HUDEP-2 (cell line): ENCODE measurements around the gene ZSWIM1.
A peak's percentile ranks its signal among the peaks of the same experiment; 100 is the strongest.

ENCODE experiments used
- DNase-seq, 76 experiments: peaks; one replicate each; lab custom pipeline; 2025; ENCODE audit not compliant: unreplicated experiment in 76 of 76; lab: John Stamatoyannopoulos, UW

The ZSWIM1 gene

DNA sequence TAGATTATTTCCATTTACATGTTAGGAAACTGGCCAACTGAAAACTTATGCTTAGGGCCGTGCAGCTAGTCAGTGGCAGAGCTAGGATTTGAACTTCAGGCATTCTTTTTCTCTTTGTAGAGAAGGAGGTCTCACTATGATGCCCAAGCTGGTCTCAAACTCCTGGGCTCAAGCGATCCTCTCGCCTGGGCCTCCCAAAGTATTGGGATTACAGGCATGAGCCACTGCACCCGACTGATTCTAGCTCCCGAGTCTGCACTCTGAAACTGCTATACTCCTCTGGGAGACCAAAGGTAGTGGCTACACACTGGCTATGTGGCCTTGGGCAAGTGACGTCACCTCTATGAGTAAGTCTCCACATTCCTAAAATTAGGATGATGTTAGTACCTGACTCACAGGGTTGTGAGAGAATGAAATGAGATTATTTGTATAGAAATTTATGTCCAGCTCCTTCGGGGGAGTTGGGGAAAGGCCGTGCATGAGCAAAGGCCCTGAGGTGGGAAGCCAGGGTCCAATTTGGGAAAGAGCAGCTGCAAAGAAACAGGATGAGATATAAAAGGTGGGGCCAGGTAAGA lies 24.6 kb downstream of the ZSWIM1 start:
- no peak for DNase-seq

DNA sequence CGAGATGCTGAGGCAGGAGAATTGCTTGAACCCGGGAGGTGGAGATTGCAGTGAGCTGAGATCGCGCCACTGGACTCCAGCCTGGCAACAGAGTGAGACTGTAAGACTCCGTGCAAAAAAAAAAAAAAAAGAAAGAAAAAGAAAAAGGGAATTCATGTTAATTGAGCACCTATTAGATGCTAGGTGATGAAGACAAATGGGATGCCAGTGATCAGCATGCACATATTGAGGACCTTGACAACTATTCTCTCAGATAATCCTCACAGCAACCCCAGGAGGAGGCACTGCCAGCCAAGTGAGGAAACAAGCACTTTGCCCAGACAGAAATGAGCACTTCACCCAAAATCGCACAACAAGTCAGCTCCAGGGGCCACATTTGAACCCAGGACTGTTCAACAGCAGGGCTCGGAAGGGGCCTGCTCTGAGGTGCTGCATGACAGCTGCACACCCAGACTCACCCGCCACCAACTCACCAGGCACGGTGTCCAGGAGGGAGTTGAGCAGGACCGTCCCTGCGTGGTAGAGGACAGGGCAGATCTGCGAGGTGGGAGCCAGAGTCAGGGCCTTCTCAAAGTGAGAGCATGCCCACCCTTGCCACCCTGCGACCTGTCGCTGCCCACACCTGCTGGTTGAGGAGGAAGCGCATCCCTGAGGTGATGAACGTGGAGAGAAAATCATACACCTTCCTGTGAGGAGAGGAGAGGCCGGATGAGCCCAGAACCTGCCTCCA lies 26.4 kb downstream of the ZSWIM1 start:
- DNase-seq, result no peak

- DNase-seq, result no peak
Observed at GRCh38 chr20:45908084-45908483, 27.1 kb downstream of the ZSWIM1 start.

DNA sequence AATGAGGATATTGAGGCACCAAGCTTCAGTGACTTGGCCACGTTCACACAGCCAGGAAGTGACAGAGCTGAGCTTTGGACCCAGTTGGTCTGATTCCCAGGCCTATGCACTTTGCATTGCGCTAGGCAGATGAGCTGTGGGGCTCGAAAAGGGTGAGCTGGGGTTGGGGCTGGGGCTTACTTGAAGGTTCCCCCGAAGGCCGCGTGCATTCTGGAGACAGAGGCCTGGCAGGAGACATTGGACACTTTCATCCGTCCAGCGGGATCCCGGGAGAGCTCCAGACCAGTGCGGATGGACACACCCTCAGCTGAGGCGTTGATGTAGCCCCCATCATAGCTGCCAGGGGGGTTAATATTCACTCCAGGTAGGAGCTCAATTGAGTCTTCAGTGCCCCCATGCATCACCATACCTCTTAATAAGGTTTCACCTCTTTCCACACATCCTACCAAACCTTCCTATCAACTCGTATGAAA lies 28.3 kb downstream of the ZSWIM1 start:
- no peak for DNase-seq

GRCh38 chr20:45909817-45910669 lies 29.0 kb downstream of the ZSWIM1 start:
- DNase-seq, result no peak

DNA sequence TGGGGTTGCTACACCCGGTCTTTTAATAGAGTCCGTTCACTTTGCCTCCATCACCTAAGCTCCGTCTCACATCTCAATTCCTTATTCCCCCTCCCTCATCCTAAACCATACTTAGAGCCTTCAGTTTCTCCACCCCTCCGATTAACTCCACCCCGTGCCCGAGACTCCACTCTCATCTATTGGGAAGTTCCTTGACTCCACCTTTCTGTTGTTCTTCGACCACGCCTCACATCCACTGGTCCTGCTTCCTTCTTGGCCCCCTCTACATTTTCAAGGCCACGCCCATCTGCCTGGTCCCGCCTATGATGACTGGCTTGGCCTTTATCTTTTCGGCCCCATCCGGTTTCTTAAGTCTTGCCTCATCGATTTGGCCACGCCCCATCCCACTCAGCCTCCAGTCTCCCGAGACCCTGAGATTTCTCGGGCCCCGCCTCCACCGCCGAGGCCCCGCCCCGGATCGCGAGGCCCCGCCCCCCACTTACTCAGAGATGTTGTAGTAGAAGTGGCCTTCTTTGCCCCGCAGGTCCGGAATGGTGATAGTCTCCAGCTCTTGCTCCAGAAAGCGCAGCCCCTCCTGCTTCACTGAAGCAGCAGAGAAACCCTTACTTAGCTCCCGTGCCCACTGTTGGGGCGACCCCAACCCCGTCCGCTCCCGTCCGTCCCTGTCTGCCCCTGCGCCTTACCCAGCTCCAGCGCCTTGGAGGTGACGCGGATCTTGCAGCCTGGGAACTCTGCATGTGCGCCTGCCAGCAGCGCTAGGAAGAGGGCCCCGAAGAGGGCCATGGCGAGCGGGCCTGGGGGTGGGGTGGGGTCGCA lies 29.9 kb downstream of the ZSWIM1 start:
- DNase-seq, result peak; percentile 49 to 100 (median 98)

GRCh38 chr20:45911486-45912343 lies 30.7 kb downstream of the ZSWIM1 start, which contains the start of gene PLTP:
TSS of gene PLTP (minus strand) at chr20:45912155. CDS start at chr20:45911452, 703 bp downstream.
- DNase-seq, result peak in 16 of 76 experiments; percentile 5 to 44 (median 15)

GRCh38 chr20:45912344-45912682 lies 31.3 kb downstream of the ZSWIM1 start:
- DNase-seq, result no peak

DNA sequence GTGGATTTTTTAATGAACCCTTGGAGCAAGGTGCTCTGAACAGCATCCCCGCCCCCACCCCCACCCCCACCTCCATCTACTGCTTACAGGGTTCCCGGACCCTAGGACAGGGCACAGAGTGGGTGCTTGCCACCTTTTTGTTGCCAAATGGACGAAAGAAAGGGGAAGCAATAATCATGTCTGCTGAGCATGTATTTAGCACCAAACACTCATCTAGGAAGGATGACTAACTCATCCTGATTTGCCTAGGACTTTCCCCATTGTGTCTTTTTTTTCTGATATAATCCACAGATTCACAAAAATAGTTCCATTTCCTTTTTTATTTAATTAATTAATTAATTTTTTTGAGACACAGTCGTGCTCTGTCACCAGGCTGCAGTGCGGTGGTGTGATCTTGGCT lies 32.1 kb downstream of the ZSWIM1 start:
- no peak for DNase-seq

GRCh38 chr20:45917790-45918141 lies 36.7 kb downstream of the ZSWIM1 start:
- no peak for DNase-seq

DNA sequence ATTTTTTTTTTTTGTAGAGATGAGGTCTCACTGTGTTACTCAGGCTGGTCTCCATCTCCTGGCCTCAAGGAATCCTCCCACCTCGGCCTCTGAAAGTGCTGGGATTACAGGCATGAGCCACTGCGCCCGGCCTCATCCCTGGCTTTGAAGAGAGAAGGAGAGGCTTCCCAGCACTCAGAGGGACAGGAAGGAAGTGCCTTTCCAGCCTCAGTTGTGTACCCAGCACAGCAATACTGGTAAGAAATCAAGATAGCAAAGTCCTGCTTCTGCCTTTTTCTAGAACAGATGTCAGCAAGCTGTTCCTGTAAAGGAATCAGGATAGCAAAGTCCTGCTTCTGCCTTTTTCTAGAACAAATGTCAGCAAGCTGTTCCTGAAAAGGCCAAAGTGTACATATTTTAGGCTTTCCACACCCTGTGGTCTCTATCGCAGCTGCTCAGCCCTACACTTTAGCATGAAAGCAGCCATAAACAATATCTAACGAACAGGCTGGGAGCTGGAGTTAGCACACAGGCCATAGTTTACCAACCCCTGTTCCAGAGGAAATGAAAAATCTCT lies 37.2 kb downstream of the ZSWIM1 start:
- DNase-seq, result no peak

- no peak for DNase-seq
Observed at GRCh38 chr20:45918779-45919537, 37.9 kb downstream of the ZSWIM1 start.

- no peak for DNase-seq
Observed at GRCh38 chr20:45919542-45920399, 38.7 kb downstream of the ZSWIM1 start.

DNA sequence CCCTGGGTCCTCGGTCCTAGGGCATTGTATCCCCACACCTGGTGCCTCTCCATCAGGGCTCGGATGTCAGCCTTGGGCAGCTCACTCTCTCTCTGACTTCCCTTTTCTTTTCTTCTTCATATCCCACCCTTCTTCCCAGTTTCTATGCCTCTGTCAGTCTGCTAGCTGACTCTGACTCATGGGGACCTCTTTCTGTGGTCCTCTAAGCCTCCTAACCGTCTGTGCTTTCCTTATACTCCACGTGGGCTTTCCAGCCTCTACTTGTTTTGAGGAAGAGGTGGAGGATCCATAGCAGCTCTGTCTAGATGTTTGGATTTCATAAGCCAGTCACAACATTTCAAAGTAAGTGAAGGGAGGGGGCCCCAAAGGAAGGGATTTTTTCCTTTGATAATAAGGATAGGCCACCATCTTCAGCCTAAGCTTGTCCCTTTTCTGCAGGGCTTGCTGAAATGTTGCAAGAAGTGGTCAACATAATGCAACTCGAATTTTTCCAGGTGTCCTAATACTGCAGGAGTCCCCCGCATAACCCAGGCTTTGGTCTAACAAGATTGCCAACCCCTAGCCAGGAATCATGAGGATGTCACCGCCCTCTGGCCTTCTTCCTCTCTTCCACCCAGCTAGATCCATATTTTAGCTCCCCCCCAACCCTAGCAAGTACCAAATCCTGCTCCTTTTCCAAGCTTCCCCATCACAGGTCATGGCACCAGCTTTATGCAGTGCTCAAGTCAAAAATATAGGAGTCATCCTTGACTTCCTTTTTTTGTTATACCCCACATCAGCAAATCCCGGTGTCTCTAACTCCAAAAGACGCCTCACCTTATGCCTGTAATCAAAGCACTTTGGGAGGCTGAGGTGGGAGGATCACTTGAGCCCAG lies 39.7 kb downstream of the ZSWIM1 start:
- no peak for DNase-seq

DNA sequence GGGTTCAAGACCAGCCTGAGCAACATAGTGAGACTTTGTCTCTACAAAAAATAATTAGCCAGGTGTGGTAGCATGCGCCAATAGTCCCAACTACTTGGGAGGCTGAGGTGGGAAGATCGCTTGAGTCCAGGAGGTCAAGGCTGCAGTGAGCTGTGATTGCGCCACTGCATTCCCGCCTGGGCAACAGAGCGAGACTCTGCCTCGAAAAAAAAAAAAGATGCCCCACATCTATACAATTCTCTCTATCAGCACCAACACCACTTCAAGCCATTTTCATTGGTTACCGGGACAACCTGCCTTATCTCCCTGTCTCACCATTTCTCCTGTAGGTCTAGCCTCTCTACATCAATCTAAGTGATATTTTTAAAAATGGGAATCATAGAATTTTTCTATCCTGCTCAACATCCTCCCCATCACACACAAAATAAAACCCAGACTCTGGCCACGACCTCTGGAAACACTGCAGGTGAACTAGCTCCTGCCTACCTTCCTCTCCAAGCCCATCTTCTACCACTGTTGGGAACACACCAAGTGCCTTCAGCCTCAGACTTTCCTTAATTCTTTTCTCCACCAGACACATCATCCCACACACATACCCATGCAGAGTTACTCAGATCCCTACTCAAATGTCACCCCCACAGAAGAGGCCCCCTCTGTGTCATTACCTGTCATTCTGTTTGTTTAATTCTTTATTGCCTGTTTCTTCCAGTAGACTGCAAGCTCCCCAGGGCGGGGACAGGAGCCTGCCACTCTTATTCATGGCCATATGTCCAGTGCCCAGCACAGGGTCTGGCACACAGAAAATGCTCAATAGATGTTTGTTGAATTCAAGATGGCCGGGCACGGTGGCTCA lies 40.5 kb downstream of the ZSWIM1 start:
- no peak for DNase-seq
